Fibroblast of lung (primary cell): ENCODE data around the gene XRCC3. TPM values are rescaled to one million over a fixed set of nuclear protein-coding genes. Genes with fewer than 3 reads are reported as not detected.
A peak's percentile ranks its signal among the peaks of the same experiment; 100 is the strongest.

Experiments used
- DNase-seq, 2 donors: peaks; one replicate each; pipeline versions ENCODE4 v3.0.0 to v3.0.0-alpha.2; 2010; ENCODE audit warnings: low read depth in 2 of 2
- H2AFZ ChIP-seq: 2 replicates; pipeline ENCODE4 v1.5.1; 2012; ENCODE audit warnings: low read length, control low read depth, inconsistent platforms
- H3K27ac ChIP-seq: 2 replicates; pipeline ENCODE4 v1.5.1; 2011; ENCODE audit warnings: low read length, control low read depth; ENCODE audit not compliant: insufficient read depth
- H3K27me3 ChIP-seq: 2 replicates; pipeline ENCODE4 v1.5.1; 2011; ENCODE audit warnings: mild to moderate bottlenecking, low read length; ENCODE audit not compliant: control insufficient read depth, insufficient read depth
- H3K36me3 ChIP-seq: 2 replicates; pipeline ENCODE4 v1.5.1; 2011; ENCODE audit warnings: low read length; ENCODE audit not compliant: control insufficient read depth, insufficient read depth
- H3K4me1 ChIP-seq: 2 replicates; pipeline ENCODE4 v1.5.1; 2011; ENCODE audit warnings: low read length; ENCODE audit not compliant: control insufficient read depth, insufficient read depth; ENCODE audit errors: extremely low read depth
- H3K4me2 ChIP-seq: 2 replicates; pipeline ENCODE4 v1.5.1; 2011; ENCODE audit warnings: low read length, control low read depth; ENCODE audit not compliant: insufficient read depth; ENCODE audit errors: extremely low read depth
- H3K4me3 ChIP-seq, 4 experiments: fragments of 200-600 bp in 1 of 4; sonication (generic) in 1 of 4; replicated peaks in 1 of 4; 2 replicates each; pipeline ENCODE4 v1.5.1; 2011 to 2016; ENCODE audit warnings: low read length in 4 of 4, low read depth in 3 of 4, mild to moderate bottlenecking in 3 of 4, control low read depth in 2 of 4, inconsistent platforms in 1 of 4, mixed read lengths in 1 of 4; ENCODE audit not compliant: insufficient read depth in 1 of 4; ENCODE audit errors: control extremely low read depth in 1 of 4
- H3K79me2 ChIP-seq: 2 replicates; pipeline ENCODE4 v1.5.1; 2012; ENCODE audit warnings: mild to moderate bottlenecking, low read length, inconsistent platforms; ENCODE audit not compliant: control insufficient read depth, insufficient read depth
- H3K9ac ChIP-seq: 2 replicates; pipeline ENCODE4 v1.5.1; 2011; ENCODE audit warnings: mild to moderate bottlenecking, low read length, control low read depth; ENCODE audit not compliant: insufficient read depth
- H3K9me3 ChIP-seq: 2 replicates; pipeline ENCODE4 v1.5.1; 2012; ENCODE audit warnings: low read depth, low read length; ENCODE audit not compliant: control insufficient read depth, insufficient read depth
- H4K20me1 ChIP-seq: 2 replicates; pipeline ENCODE4 v1.5.1; 2011; ENCODE audit warnings: low read length; ENCODE audit not compliant: control insufficient read depth, insufficient read depth; ENCODE audit errors: extremely low read depth
- EZH2 ChIP-seq: IDR thresholded peaks from 2 replicates; pipeline ENCODE4 v1.5.1; 2012; ENCODE audit warnings: low read length, control low read depth, mild to moderate bottlenecking; ENCODE audit errors: missing control alignments
- polyA plus RNA-seq, 2 donors: library from polyadenylated mRNA; depleted of rRNA in 1 of 2; stranded (reverse) in 1 of 2; unstranded in 1 of 2; fragments of >200 nt; gene quantifications; 2 replicates each; pipeline ENCODE4 v1.2.1, GENCODE V29; 2011 to 2012; ENCODE audit warnings: missing spikeins in 1 of 2
- total RNA-seq: library from RNA; depleted of rRNA; stranded (reverse); fragments of >200 nt; gene quantifications from 2 replicates; pipeline ENCODE4 v1.2.1, GENCODE V29; 2014
- TF ChIP-seq, protein P1 (sequence below), 2 donors: IDR thresholded peaks in 1 of 2; conservative IDR thresholded peaks in 1 of 2; 1 replicate in 1 of 2; 2 replicates in 1 of 2; pipeline ENCODE4 v1.5.1; 2011 to 2012; ENCODE audit warnings: low read length in 2 of 2, control low read depth in 1 of 2, inconsistent platforms in 1 of 2, low read depth in 1 of 2, mild to moderate bottlenecking in 1 of 2

XRCC3 gene
- total and polyA plus RNA-seq, 2 donors (not counting 1 experiment from before 2014, with no cell fraction given) = 4.9 to 9.2 TPM

DNA sequence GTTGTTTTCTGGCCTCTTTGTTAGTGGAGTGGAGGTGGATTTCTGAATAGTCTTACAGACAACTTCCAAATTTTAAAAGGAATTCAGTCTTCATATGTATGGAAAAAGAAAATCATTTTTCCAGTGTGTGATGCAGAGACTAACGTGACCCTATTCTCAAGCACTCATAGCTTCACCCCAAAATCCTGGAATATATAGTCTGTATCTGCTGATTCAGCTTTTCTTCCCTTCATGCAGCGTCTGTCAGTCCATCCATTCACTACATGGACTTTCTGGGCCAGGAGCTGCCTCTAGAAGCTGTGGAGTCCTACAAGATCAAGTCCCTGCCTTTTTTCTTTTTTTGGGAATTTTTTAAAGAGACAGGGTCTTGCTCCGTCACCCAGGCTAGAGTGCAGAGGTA is 62.4 kb downstream of the XRCC3 start:
- no peak for DNase-seq
- peaks cover 17% of the 10 kb centered on the region for H3K4me1 ChIP-seq
- peaks cover 80% of the 10 kb centered on the region for H3K79me2 ChIP-seq
- TF ChIP-seq EZH2 = no peak
- TF ChIP-seq, protein P1, sequence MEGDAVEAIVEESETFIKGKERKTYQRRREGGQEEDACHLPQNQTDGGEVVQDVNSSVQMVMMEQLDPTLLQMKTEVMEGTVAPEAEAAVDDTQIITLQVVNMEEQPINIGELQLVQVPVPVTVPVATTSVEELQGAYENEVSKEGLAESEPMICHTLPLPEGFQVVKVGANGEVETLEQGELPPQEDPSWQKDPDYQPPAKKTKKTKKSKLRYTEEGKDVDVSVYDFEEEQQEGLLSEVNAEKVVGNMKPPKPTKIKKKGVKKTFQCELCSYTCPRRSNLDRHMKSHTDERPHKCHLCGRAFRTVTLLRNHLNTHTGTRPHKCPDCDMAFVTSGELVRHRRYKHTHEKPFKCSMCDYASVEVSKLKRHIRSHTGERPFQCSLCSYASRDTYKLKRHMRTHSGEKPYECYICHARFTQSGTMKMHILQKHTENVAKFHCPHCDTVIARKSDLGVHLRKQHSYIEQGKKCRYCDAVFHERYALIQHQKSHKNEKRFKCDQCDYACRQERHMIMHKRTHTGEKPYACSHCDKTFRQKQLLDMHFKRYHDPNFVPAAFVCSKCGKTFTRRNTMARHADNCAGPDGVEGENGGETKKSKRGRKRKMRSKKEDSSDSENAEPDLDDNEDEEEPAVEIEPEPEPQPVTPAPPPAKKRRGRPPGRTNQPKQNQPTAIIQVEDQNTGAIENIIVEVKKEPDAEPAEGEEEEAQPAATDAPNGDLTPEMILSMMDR (conservative IDR thresholded peaks at IDR 0.05 in 1 of 2, IDR thresholded peaks at IDR 0.05 in 1 of 2; ENCODE audit: low read depth in 1 of 2, low read length in 2 of 2) = no peak
- H2AFZ ChIP-seq = no peak overlapping the region
- H3K27ac ChIP-seq = no peak overlapping the region
- H4K20me1 ChIP-seq = no peaks in the 10 kb centered on the region
- H3K27me3 ChIP-seq = no peaks in the 10 kb centered on the region
- H3K9ac ChIP-seq = no peak overlapping the region
- peak overlapping the region; percentile 7 for H3K4me2 ChIP-seq
- H3K4me3 ChIP-seq = no peak overlapping the region
- no peaks in the 10 kb centered on the region for H3K9me3 ChIP-seq
- peaks cover 6% of the 10 kb centered on the region for H3K36me3 ChIP-seq

DNA sequence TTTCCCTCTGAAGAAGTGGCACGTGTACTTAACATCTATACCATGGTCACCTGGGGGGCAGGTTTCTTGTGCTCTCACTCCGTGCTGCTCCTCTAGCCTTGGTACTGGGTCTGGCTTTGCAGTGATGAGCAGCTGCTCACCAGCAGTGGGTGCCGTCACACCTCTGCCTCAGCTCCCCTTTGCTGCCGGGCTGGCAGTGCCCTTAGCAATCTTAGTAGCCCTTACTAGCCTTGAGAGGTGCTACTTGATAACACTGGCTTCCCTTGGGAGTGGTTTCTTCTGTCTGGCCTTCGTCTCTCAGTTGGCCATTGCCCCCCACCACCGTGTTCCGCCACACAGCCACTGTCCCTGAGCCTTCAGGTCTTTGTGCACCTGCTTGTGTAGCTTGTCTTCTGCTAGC is 63.7 kb downstream of the XRCC3 start:
- TF ChIP-seq, protein P1 (conservative IDR thresholded peaks at IDR 0.05 in 1 of 2, IDR thresholded peaks at IDR 0.05 in 1 of 2; ENCODE audit: low read depth in 1 of 2, low read length in 2 of 2) = no peak
- TF ChIP-seq EZH2 = no peak
- Histone ChIP-seq H3K4me2 (no peak overlapping the region), H3K36me3 (peaks cover 6% of the 10 kb centered on the region), H4K20me1 (no peaks in the 10 kb centered on the region), H3K79me2 (peaks cover 86% of the 10 kb centered on the region), H3K4me1 (peaks cover 10% of the 10 kb centered on the region), H3K4me3 (no peak overlapping the region), H2AFZ (no peak overlapping the region), H3K9me3 (no peaks in the 10 kb centered on the region), H3K27me3 (no peaks in the 10 kb centered on the region), H3K27ac (no peak overlapping the region), H3K9ac (no peak overlapping the region)
- DNase-seq = no peak

DNA sequence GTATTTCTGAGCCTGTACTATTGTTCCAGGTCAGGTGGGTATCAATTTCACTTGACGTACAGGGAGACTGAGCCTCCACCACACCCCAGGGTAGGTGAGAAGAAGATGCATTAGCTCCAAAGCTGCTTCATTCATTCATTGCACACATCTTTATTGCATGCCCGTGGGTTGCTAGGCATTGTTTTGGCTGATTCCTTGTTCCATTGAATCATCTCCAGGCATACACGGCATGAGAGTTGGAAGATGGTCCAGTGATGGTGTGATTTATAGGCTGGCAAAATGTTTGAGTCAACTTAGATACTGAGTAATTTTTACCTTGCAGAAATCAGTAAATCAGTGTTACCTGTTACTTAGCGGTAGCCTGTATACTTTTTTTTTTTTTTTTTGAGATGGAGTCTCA is 65.0 kb downstream of the XRCC3 start:
- Histone ChIP-seq H4K20me1 (no peaks in the 10 kb centered on the region), H3K9me3 (no peaks in the 10 kb centered on the region), H3K4me1 (peaks cover 3% of the 10 kb centered on the region), H3K36me3 (peaks cover 2% of the 10 kb centered on the region), H3K27ac (no peak overlapping the region), H3K27me3 (no peaks in the 10 kb centered on the region), H3K4me2 (no peak overlapping the region), H3K9ac (no peak overlapping the region), H2AFZ (no peak overlapping the region), H3K79me2 (peaks cover 91% of the 10 kb centered on the region), H3K4me3 (no peak overlapping the region)
- DNase-seq = no peak
- no peak for TF ChIP-seq EZH2
- TF ChIP-seq, protein P1 (conservative IDR thresholded peaks at IDR 0.05 in 1 of 2, IDR thresholded peaks at IDR 0.05 in 1 of 2; ENCODE audit: low read depth in 1 of 2, low read length in 2 of 2) = no peak
